GM12878 (cell line): Measurements from ENCODE around the gene NPHS1. TPM values are rescaled to one million over a fixed set of nuclear protein-coding genes. Genes with fewer than 3 reads are reported as not detected.

Experiments used
- ATF7 ChIP-seq: fragments of 450-650 bp; IDR thresholded peaks from 2 replicates; pipeline ENCODE4 v1.6.1; 2016; ENCODE audit warnings: low read depth, mild to moderate bottlenecking
- CBX5 ChIP-seq: sonication (generic); IDR thresholded peaks from 2 replicates; pipeline ENCODE4 v1.6.1; 2016; ENCODE audit warnings: low read depth, moderate library complexity, mild to moderate bottlenecking, inconsistent platforms
- CHD2 ChIP-seq: IDR thresholded peaks from 2 replicates; pipeline ENCODE4 v1.6.1; 2011; ENCODE audit warnings: low read depth, low read length, improper control_type of control experiment, borderline replicate concordance
- CTCF ChIP-seq, 3 experiments: IDR thresholded peaks in 2 of 3; conservative IDR thresholded peaks in 1 of 3; 2 replicates each; pipeline ENCODE4 v1.5.1; 2011; ENCODE audit warnings: low read depth in 3 of 3, low read length in 3 of 3, mild to moderate bottlenecking in 3 of 3, control low read depth in 2 of 3, moderate library complexity in 2 of 3, inconsistent platforms in 1 of 3, mixed read lengths in 1 of 3; ENCODE audit not compliant: control insufficient read depth in 2 of 3, insufficient read depth in 1 of 3; ENCODE audit errors: extremely low read depth in 1 of 3
- E2F4 ChIP-seq: IDR thresholded peaks from 2 replicates; pipeline ENCODE4 v1.6.1; 2012; ENCODE audit warnings: low read depth, low read length, improper control_type of control experiment
- ETV6 ChIP-seq, 2 experiments: fragments of 450-650 bp in 1 of 2; IDR thresholded peaks in 1 of 2; conservative IDR thresholded peaks in 1 of 2; 2 replicates each; pipeline ENCODE4 v1.6.1; 2014; ENCODE audit warnings: antibody characterized with exemption in 1 of 2, borderline replicate concordance in 1 of 2, low read depth in 1 of 2, mild to moderate bottlenecking in 1 of 2, moderate library complexity in 1 of 2
- GATAD2B ChIP-seq: fragments of 450-650 bp; conservative IDR thresholded peaks from 2 replicates; pipeline ENCODE4 v1.6.1; 2017; ENCODE audit warnings: low read depth, mild to moderate bottlenecking, moderate library complexity
- JUNB ChIP-seq: IDR thresholded peaks from 2 replicates; pipeline ENCODE4 v1.6.1; 2016; ENCODE audit warnings: antibody characterized with exemption, mild to moderate bottlenecking
- KDM1A ChIP-seq: fragments of 200-600 bp; sonication (generic); IDR thresholded peaks from 2 replicates; pipeline ENCODE4 v1.6.1; 2016; ENCODE audit warnings: borderline replicate concordance
- KLF5 ChIP-seq: fragments of 450-650 bp; IDR thresholded peaks from 2 replicates; pipeline ENCODE4 v1.6.1; 2014; ENCODE audit warnings: mild to moderate bottlenecking; ENCODE audit not compliant: partially characterized antibody
- MEF2B ChIP-seq: fragments of 450-650 bp; IDR thresholded peaks from 2 replicates; pipeline ENCODE4 v1.6.1; 2018; ENCODE audit warnings: mild to moderate bottlenecking, moderate library complexity; ENCODE audit not compliant: partially characterized antibody, poor library complexity, severe bottlenecking
- MLLT1 ChIP-seq: fragments of 450-650 bp; IDR thresholded peaks from 2 replicates; pipeline ENCODE4 v1.6.1; 2016; ENCODE audit warnings: mild to moderate bottlenecking
- NFIC ChIP-seq: IDR thresholded peaks from 2 replicates; pipeline ENCODE4 v1.6.1; 2012; ENCODE audit warnings: low read depth, mild to moderate bottlenecking, inconsistent platforms, low read length, moderate library complexity
- POU2F2 ChIP-seq: IDR thresholded peaks from 3 replicates; pipeline ENCODE4 v1.6.1; 2011; ENCODE audit warnings: low read depth, mild to moderate bottlenecking, low read length, borderline replicate concordance
- RAD21 ChIP-seq: IDR thresholded peaks from 2 replicates; pipeline ENCODE4 v1.6.1; 2011; ENCODE audit warnings: mild to moderate bottlenecking, low read depth, low read length, moderate library complexity; ENCODE audit not compliant: insufficient read depth
- RFX5 ChIP-seq: IDR thresholded peaks from 2 replicates; pipeline ENCODE4 v1.6.1; 2011; ENCODE audit warnings: low read depth, low read length, improper control_type of control experiment
- SIN3A ChIP-seq: IDR thresholded peaks from 2 replicates; pipeline ENCODE4 v1.6.1; 2012; ENCODE audit warnings: low read depth, low read length, improper control_type of control experiment
- STAT3 ChIP-seq: IDR thresholded peaks from 2 replicates; pipeline ENCODE4 v1.6.1; 2011; ENCODE audit warnings: low read depth, low read length, improper control_type of control experiment
- SUPT20H ChIP-seq: IDR thresholded peaks from 2 replicates; pipeline ENCODE4 v1.6.1; 2011; ENCODE audit warnings: low read depth, mild to moderate bottlenecking, low read length, moderate library complexity, borderline replicate concordance; ENCODE audit not compliant: control insufficient read depth
- WRNIP1 ChIP-seq: IDR thresholded peaks from 2 replicates; pipeline ENCODE4 v1.6.1; 2011; ENCODE audit warnings: low read depth, low read length, improper control_type of control experiment, borderline replicate concordance
- ZNF207 ChIP-seq: fragments of 450-650 bp; IDR thresholded peaks from 2 replicates; pipeline ENCODE4 v1.6.1; 2014; ENCODE audit warnings: antibody characterized with exemption, mild to moderate bottlenecking, borderline replicate concordance
- polyA plus RNA-seq, 11 experiments: library from polyadenylated mRNA; depleted of rRNA in 4 of 11; unstranded in 6 of 11; stranded (reverse) in 5 of 11; fragments of >200 nt; fragmentation: Nextera tagmentation in 4 of 11; fragmentation: Illumina TruSeq in 1 of 11; extraction: Ambion mirVana in 4 of 11; extraction: Trizol in 1 of 11; gene quantifications; 1 replicate in 1 of 11; 2 replicates in 10 of 11; pipeline versions ENCODE4 v1.2.1 to v1.2.3, GENCODE V29; 2011 to 2016; ENCODE audit warnings: inconsistent platforms in 2 of 11, missing spikeins in 2 of 11, low read depth in 1 of 11
- total RNA-seq, 4 experiments: library from RNA; depleted of rRNA in 3 of 4; stranded (reverse); fragments of >200 nt in 3 of 4; fragmentation: Illumina TruSeq in 1 of 4; extraction: Trizol in 1 of 4; gene quantifications; 2 replicates each; pipeline versions ENCODE4 v1.2.1 to v1.2.3, GENCODE V29; 2013 to 2021
- TF ChIP-seq, protein P1 (sequence below): fragments of 450-650 bp; conservative IDR thresholded peaks from 2 replicates; pipeline ENCODE4 v1.6.1; 2017; ENCODE audit warnings: mild to moderate bottlenecking, moderate library complexity

NPHS1 gene
- total and polyA plus RNA-seq, 10 of the 15 experiments (the other 5 are each of a cell fraction or from before 2014, with no cell fraction given), result not detected

- TF ChIP-seq NFIC (no peak), ZNF207 (no peak), GATAD2B (no peak), MLLT1 (no peak), SIN3A (no peak), ATF7 (no peak), KLF5 (no peak), SUPT20H (no peak), RAD21 (no peak), MEF2B (no peak), JUNB (no peak), ETV6 (conservative IDR thresholded peaks at IDR 0.05 in 1 of 2, IDR thresholded peaks at IDR 0.05 in 1 of 2; ENCODE audit: borderline replicate concordance in 1 of 2, low read depth in 1 of 2) (no peak), KDM1A (no peak), CTCF (IDR thresholded peaks at IDR 0.05 in 2 of 3, conservative IDR thresholded peaks at IDR 0.05 in 1 of 3; ENCODE audit: control insufficient read depth in 2 of 3, extremely low read depth in 1 of 3, insufficient read depth in 1 of 3, low read depth in 3 of 3, low read length in 3 of 3) (no peak), RFX5 (no peak), POU2F2 (no peak), CBX5 (no peak), CHD2 (no peak), STAT3 (no peak), E2F4 (0 out of 2 replicates have a peak, but pooled peaks have one; percentile 25), WRNIP1 (no peak)
- TF ChIP-seq, protein P1, sequence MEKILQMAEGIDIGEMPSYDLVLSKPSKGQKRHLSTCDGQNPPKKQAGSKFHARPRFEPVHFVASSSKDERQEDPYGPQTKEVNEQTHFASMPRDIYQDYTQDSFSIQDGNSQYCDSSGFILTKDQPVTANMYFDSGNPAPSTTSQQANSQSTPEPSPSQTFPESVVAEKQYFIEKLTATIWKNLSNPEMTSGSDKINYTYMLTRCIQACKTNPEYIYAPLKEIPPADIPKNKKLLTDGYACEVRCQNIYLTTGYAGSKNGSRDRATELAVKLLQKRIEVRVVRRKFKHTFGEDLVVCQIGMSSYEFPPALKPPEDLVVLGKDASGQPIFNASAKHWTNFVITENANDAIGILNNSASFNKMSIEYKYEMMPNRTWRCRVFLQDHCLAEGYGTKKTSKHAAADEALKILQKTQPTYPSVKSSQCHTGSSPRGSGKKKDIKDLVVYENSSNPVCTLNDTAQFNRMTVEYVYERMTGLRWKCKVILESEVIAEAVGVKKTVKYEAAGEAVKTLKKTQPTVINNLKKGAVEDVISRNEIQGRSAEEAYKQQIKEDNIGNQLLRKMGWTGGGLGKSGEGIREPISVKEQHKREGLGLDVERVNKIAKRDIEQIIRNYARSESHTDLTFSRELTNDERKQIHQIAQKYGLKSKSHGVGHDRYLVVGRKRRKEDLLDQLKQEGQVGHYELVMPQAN, result 0 out of 2 replicates have a peak, but pooled peaks have one; percentile 22
Measured at GRCh38 chr19:35879770-35880317, 27.5 kb upstream of the NPHS1 start (continued).
